Sigmoid colon (tissue), 4 donors: ENCODE measurements around the gene LHPP.

Experiments
- CTCF ChIP-seq, 4 experiments: fragments of 450-650 bp in 3 of 4; fragments of 200-600 bp in 1 of 4; IDR thresholded peaks; one replicate each; pipeline ENCODE4 v1.5.1; 2016 to 2019; ENCODE audit warnings: antibody characterized with exemption in 4 of 4, mild to moderate bottlenecking in 3 of 4, moderate library complexity in 2 of 4
- EP300 ChIP-seq, 4 donors: sonication (generic); formaldehyde crosslinking; IDR thresholded peaks; one replicate each; pipeline ENCODE4 v1.6.1; 2017; ENCODE audit warnings: antibody characterized with exemption in 4 of 4
- POLR2A ChIP-seq, 2 donors: fragments of 450-650 bp; IDR thresholded peaks; one replicate each; pipeline ENCODE4 v1.6.1; 2016; ENCODE audit warnings: antibody characterized with exemption in 2 of 2, mild to moderate bottlenecking in 2 of 2, moderate library complexity in 2 of 2
- POLR2AphosphoS5 ChIP-seq, 4 donors: sonication (generic); formaldehyde crosslinking; IDR thresholded peaks; one replicate each; pipeline ENCODE4 v1.6.1; 2017; ENCODE audit warnings: antibody characterized with exemption in 4 of 4

- TF ChIP-seq CTCF (IDR thresholded peaks at IDR 0.05) (no peak), POLR2A (IDR thresholded peaks at IDR 0.05) (no peak), EP300 (IDR thresholded peaks at IDR 0.05) (no peak), POLR2AphosphoS5 (IDR thresholded peaks at IDR 0.05) (no peak)
Observed at GRCh38 chr10:124642088-124642710, 180.6 kb downstream of the LHPP start.
